CD4-positive, alpha-beta T cell treated with Interleukin-15 for 1 hour (primary cell): ENCODE measurements around the gene PPP1R14C.

ENCODE experiments used
- DNase-seq: peaks from one replicate; pipeline ENCODE4 v3.0.0-alpha.2; 2020

PPP1R14C gene

GRCh38 chr6:150139533-150139932 is 3.3 kb upstream of the PPP1R14C start:
- DNase-seq, result no peak

- DNase-seq, result no peak
Observed at GRCh38 chr6:150140236-150140969, 2.4 kb upstream of the PPP1R14C start.

GRCh38 chr6:150142097-150142669 is 661 bp upstream of the PPP1R14C start:
- DNase-seq, result no peak

- DNase-seq, result no peak
Observed at GRCh38 chr6:150143516-150144293, 861 bp downstream of the PPP1R14C start.

- no peak for DNase-seq
Observed at GRCh38 chr6:150144294-150144868, 1.5 kb downstream of the PPP1R14C start.

GRCh38 chr6:150145427-150145826 is 2.6 kb downstream of the PPP1R14C start:
- DNase-seq, result no peak

GRCh38 chr6:150145830-150146229 is 3.0 kb downstream of the PPP1R14C start:
- DNase-seq, result no peak

- DNase-seq, result no peak
Observed at GRCh38 chr6:150146436-150146835, 3.6 kb downstream of the PPP1R14C start.

- DNase-seq, result no peak
Observed at GRCh38 chr6:150149146-150149545, 6.3 kb downstream of the PPP1R14C start.

- DNase-seq, result no peak
Observed at GRCh38 chr6:150150458-150150820, 7.6 kb downstream of the PPP1R14C start.

GRCh38 chr6:150150821-150151646 is 8.2 kb downstream of the PPP1R14C start:
- no peak for DNase-seq

GRCh38 chr6:150152891-150153876 is 10.3 kb downstream of the PPP1R14C start:
- DNase-seq, result no peak

- DNase-seq, result no peak
Observed at GRCh38 chr6:150153905-150154492, 11.2 kb downstream of the PPP1R14C start.

GRCh38 chr6:150156460-150156859 is 13.6 kb downstream of the PPP1R14C start:
- no peak for DNase-seq

GRCh38 chr6:150157081-150157480 is 14.2 kb downstream of the PPP1R14C start:
- no peak for DNase-seq

- DNase-seq, result no peak
Observed at GRCh38 chr6:150159757-150160156, 16.9 kb downstream of the PPP1R14C start.

GRCh38 chr6:150163970-150164369 is 21.1 kb downstream of the PPP1R14C start:
- no peak for DNase-seq

- no peak for DNase-seq
Observed at GRCh38 chr6:150165020-150165702, 22.3 kb downstream of the PPP1R14C start.

- no peak for DNase-seq
Observed at GRCh38 chr6:150167479-150167873, 24.6 kb downstream of the PPP1R14C start.

GRCh38 chr6:150169181-150169580 is 26.3 kb downstream of the PPP1R14C start:
- no peak for DNase-seq
